SK-N-MC (cell line): ENCODE measurements around the gene MYPOP.
"Not testable (repeated sequence)": the region's sequence is repeated elsewhere in the genome, so short reads cannot be mapped to it uniquely, and the experiment has no call there.

ENCODE experiments used
- DNase-seq: peaks from one replicate; pipeline ENCODE4 v3.0.0-alpha.2; 2011; ENCODE audit warnings: low read depth, low spot score
- H3K27ac ChIP-seq: fragments of 200-600 bp; sonication (generic); 2 replicates; pipeline ENCODE4 v1.5.1; 2016; ENCODE audit warnings: mixed run types
- H3K36me3 ChIP-seq: fragments of 200-600 bp; sonication (generic); 2 replicates; pipeline ENCODE4 v1.6.1; 2017; ENCODE audit warnings: antibody characterized with exemption, low read length, mixed read lengths; ENCODE audit not compliant: insufficient read depth
- H3K4me3 ChIP-seq: fragments of 200-600 bp; sonication (generic); 2 replicates; pipeline ENCODE4 v1.5.1; 2016
- H3K9ac ChIP-seq: fragments of 200-600 bp; sonication (generic); 2 replicates; pipeline ENCODE4 v1.8.0; 2017; ENCODE audit warnings: mixed run types, mixed read lengths; ENCODE audit not compliant: insufficient read length
- H3K9me3 ChIP-seq: fragments of 200-600 bp; sonication (generic); 2 replicates; pipeline ENCODE4 v1.6.1; 2017; ENCODE audit warnings: low read depth, mild to moderate bottlenecking, antibody characterized with exemption, low read length, moderate library complexity, mixed read lengths
- EZH2 ChIP-seq: fragments of 200-600 bp; sonication (generic); IDR thresholded peaks from one replicate; pipeline ENCODE4 v1.6.1; 2017; ENCODE audit warnings: antibody characterized with exemption
- FOXP2 ChIP-seq: optimal IDR thresholded peaks from 2 replicates; pipeline ENCODE3; 2011; ENCODE audit warnings: mild to moderate bottlenecking, moderate library complexity; ENCODE audit not compliant: insufficient read depth; ENCODE audit errors: extremely low read length, control extremely low read depth
- POLR2AphosphoS5 ChIP-seq: IDR thresholded peaks from 2 replicates; pipeline ENCODE4 v1.6.1; 2012; ENCODE audit warnings: mild to moderate bottlenecking, low read depth, low read length, borderline replicate concordance

MYPOP gene

DNA sequence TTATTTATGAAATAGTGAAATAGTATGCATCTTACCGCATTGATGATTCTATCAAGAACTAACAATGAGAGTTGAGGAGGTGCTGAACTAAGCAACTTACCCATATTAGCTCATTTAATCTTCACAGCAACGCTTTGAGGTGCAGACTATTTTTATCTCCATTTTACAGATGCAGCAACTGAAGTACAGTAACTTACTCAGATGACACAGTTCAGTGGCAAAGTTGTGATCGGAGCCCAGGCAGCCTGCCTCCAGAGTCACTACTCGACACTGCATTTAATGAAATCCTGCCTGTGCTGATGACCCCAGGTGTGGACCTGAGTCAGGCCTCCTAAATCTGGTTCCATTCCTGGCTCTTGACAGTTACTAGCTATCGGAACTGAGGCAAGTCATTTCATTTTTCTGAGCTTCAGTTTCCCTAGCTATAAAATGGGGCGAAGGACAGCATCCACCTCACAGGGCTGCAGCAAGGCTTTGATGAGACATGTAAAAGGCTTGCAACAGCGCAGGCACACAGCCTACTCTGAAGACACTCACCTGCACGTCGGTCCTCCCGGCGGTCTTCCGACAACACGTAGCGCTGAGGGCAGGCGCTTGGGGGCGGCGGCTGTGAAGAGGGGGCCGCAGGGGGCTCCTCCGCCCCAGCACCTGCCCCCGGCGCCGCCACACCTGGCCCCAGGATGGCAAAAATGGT is 1.5 kb downstream of the MYPOP start:
- H3K9ac ChIP-seq: peak overlapping the region; percentile 81
- no peak overlapping the region for H3K27ac ChIP-seq
- peak overlapping the region; percentile 82 for H3K4me3 ChIP-seq
- H3K9me3 ChIP-seq: no peaks in the 10 kb centered on the region
- TF ChIP-seq FOXP2 (no peak), EZH2 (no peak), POLR2AphosphoS5 (no peak)
- H3K36me3 ChIP-seq: peaks cover 26% of the 10 kb centered on the region; the same call in 1 of the 2 replicates
- no peak for DNase-seq

GRCh38 chr19:45899919-45900589 is 2.4 kb downstream of the MYPOP start:
- H3K36me3 ChIP-seq: peaks cover 26% of the 10 kb centered on the region; the same call in 1 of the 2 replicates
- H3K9me3 ChIP-seq: no peaks in the 10 kb centered on the region
- no peak overlapping the region for H3K4me3 ChIP-seq
- no peak for TF ChIP-seq FOXP2
- no peak for TF ChIP-seq POLR2AphosphoS5
- TF ChIP-seq EZH2: no peak
- no peak overlapping the region for H3K9ac ChIP-seq
- DNase-seq: no peak
- H3K27ac ChIP-seq: no peak overlapping the region

DNA sequence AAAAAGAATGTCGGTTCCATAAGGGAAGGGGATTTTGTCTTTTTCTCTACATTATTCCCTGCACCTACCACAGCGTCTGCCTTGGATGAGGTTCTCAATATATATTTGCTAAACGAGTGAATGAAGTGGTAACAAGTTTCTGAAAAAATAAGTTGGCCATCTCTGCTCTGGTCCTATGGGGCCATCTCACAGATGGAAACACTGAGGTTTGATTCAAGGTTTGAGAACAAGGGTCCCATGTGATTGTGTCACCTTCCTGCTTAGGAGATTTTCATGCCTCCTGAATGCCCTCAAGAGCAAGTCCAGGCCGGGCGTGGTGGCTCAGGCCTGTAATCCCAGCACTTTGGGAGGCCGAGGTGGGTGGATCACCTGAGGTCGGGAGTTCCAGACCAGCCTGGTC is 3.2 kb downstream of the MYPOP start:
- Histone ChIP-seq H3K27ac (no peak overlapping the region), H3K4me3 (no peak overlapping the region), H3K36me3 (peaks cover 26% of the 10 kb centered on the region; the same call in 1 of the 2 replicates), H3K9me3 (no peaks in the 10 kb centered on the region), H3K9ac (no peak overlapping the region)
- no peak for DNase-seq
- TF ChIP-seq POLR2AphosphoS5 (no peak), FOXP2 (no peak), EZH2 (no peak)

DNA sequence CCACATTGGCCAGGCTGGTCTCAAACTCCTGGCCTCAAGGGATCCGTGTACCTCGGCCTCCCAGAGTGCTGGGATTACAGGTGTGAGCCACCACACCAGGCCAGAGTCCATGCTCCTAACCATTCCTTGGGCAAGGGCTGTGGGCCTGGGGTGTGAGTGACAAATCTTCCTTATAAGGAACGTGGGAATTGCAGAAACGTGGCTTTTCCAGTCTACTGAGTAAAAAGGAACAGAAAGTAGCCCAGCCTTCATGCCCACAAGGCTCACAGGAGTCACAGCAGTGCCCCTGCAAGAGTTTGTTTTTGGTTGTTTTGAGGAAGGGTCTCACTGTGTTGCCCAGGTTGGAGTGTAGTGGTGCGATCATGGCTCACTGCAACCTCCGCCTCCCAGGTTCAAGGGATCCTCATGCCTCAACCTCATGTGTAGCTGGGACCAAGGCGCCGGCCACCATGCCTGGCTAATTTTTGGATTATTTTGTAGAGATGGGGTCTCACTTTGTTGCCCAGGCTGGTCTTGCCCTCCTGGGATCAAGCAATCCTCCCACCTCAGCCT is 5.1 kb downstream of the MYPOP start:
- TF ChIP-seq FOXP2 (no peak), POLR2AphosphoS5 (no peak), EZH2 (no peak)
- DNase-seq: no peak
- Histone ChIP-seq H3K36me3 (peaks cover 26% of the 10 kb centered on the region; the same call in 1 of the 2 replicates), H3K9me3 (no peaks in the 10 kb centered on the region), H3K27ac (no peak overlapping the region), H3K9ac (no peak overlapping the region), H3K4me3 (no peak overlapping the region)

- not testable (repeated sequence) for H3K4me3 ChIP-seq, H3K9ac ChIP-seq, H3K9me3 ChIP-seq, H3K27ac ChIP-seq, DNase-seq
- peaks cover 26% of the 10 kb centered on the region; the same call in 1 of the 2 replicates for H3K36me3 ChIP-seq
Measured at GRCh38 chr19:45895983-45896599, 6.3 kb downstream of the MYPOP start.

DNA sequence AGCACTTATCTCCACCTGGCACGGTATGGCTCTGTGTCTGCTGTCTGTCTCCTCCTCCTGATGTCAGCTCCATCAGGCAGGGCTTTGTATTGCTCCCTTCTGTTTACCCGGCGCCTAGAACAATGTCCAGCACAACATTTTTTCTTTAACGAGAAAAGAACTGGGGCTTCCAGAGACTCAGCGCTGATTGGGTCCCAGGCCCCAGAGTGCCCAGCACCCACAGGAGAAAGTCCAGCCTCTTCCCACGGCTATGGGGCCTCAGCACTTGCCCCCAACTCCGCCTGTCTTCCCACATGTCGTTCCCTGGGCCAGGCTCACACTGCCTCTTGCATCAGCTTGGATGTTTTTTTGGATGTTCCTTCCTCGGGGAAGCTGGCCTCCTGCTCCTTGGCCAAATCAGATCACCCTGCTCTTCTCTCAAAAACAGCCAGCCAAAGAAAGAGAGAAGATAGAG is 6.9 kb downstream of the MYPOP start:
- H3K27ac ChIP-seq: no peak overlapping the region
- no peak for DNase-seq
- H3K9me3 ChIP-seq: no peaks in the 10 kb centered on the region
- peaks cover 21% of the 10 kb centered on the region; the same call in 1 of the 2 replicates for H3K36me3 ChIP-seq
- H3K4me3 ChIP-seq: no peak overlapping the region
- no peak overlapping the region for H3K9ac ChIP-seq
- TF ChIP-seq FOXP2 (no peak), POLR2AphosphoS5 (no peak), EZH2 (no peak)

DNA sequence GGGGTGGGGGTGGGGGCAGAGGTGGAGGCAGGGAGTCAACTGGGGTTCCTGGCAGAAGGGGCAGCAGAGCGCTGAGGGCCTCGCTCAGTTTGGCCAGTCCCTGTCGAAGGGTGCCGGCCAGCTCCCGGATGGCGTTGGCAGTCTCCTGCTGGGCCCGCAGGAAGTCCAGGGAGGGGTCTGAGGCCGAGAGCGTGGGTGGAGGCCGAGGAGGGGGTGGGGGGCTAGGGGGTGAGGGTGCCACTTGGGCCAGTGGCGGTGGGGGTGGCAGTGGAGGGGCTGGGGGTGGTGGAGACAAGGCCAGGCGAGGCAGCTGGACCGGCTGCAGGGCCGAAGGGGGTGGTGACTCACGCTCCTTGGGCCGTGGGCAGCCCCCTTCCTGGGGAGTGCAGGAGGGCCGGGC is 11.5 kb downstream of the MYPOP start:
- TF ChIP-seq FOXP2: no peak
- no peak for TF ChIP-seq POLR2AphosphoS5
- TF ChIP-seq EZH2: no peak
- no peaks in the 10 kb centered on the region; the same call in 1 of the 2 replicates for H3K36me3 ChIP-seq
- no peak for DNase-seq
- H3K27ac ChIP-seq: no peak overlapping the region
- H3K9ac ChIP-seq: no peak overlapping the region
- H3K9me3 ChIP-seq: no peaks in the 10 kb centered on the region
- no peak overlapping the region for H3K4me3 ChIP-seq

DNA sequence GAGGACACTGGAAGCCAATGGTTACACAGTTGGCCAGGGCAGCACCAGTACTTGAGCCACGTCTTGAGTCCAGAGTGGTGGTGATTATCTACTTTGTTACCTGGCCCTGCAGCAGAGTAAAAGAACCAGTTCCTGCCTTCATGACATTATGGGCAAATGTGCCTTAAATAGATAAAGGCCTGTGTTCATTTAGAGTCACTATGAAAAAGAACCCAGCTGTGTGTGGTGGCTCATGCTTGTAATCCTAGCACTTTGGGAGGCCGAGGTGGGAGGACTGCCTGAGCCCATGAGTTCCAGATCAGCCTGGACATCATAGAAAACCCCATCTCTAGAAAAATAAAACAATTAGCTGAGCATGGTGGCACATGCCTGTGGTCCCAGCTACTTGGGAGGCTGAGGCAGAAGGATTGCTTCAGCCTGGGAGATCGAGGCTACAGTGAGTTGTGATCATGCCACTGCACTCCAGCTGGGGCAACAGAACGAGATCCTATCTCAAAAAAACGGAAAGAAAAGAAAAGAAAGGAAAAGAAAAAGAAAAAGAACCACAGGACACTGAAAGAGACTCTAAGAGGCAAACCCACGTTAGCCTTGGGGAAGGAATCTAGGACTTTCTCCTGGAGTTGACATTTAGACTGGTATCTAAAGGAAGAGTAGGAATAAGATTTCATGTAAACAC is 13.1 kb downstream of the MYPOP start:
- Histone ChIP-seq H3K4me3 (no peak overlapping the region), H3K27ac (no peak overlapping the region), H3K9ac (no peak overlapping the region), H3K9me3 (no peaks in the 10 kb centered on the region), H3K36me3 (no peaks in the 10 kb centered on the region)
- no peak for DNase-seq
- TF ChIP-seq FOXP2 (no peak), EZH2 (no peak), POLR2AphosphoS5 (no peak)
